Measurements from ENCODE around the gene FRMD5. TPM values are rescaled to one million over a fixed set of nuclear protein-coding genes. Genes with fewer than 3 reads are reported as not detected.
A peak's percentile ranks its signal among the peaks of the same experiment; 100 is the strongest.

Gene FRMD5
- total RNA-seq, 4 donors from 2014 or later, result 0.24 to 0.94 (median 0.67) TPM; not detected in 1

DNA sequence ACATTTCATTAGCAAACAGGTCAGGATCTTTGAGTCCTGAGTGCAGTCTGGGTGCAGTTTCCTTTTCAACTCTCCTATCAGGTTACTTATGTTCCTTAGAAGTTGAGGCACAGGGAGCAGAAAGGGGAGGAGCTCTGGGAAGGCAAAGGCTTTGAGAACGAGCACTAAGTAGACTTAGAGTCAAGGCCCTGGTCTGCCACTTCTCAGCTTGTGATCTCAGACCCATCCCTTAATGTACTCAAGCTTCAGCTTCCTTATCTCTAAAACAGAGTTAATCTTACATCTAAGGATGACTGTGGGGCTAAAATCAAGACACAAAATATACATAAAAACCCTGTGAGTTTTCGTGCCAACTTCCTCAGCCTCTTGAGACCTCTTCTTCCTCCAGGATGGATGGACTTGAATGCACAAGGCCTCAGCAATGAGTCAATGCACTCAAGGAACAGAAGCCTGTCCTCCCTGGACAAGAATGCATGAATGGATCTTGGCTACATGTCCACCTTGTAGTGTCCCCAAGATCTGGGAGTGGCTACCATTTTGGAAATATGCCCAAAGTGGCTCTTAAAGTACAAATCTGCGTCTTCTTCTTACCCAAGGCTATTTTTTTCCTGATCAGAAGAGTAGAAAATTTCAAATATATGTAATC lies 263.2 kb downstream of the FRMD5 start:
- Histone ChIP-seq H3K4me1 (peaks cover 33 to 46% of the 10 kb centered on the region in 2 donors), H3K4me3 (replicated peaks in 1 of 3) (no peak overlapping the region), H3K36me3 (no peaks in the 10 kb centered on the region), H3K27ac (peak overlapping the region; percentile 35 to 80 (median 73)), H3K9me3 (no peaks in the 10 kb centered on the region), H3K27me3 (no peaks in the 10 kb centered on the region)
- DNase-seq, result peak; percentile 63 to 66
- WGBS, 2 donors, result 28 to 30% methylated on average over 3 of the region's 3 CpGs
- TF ChIP-seq, protein P1, sequence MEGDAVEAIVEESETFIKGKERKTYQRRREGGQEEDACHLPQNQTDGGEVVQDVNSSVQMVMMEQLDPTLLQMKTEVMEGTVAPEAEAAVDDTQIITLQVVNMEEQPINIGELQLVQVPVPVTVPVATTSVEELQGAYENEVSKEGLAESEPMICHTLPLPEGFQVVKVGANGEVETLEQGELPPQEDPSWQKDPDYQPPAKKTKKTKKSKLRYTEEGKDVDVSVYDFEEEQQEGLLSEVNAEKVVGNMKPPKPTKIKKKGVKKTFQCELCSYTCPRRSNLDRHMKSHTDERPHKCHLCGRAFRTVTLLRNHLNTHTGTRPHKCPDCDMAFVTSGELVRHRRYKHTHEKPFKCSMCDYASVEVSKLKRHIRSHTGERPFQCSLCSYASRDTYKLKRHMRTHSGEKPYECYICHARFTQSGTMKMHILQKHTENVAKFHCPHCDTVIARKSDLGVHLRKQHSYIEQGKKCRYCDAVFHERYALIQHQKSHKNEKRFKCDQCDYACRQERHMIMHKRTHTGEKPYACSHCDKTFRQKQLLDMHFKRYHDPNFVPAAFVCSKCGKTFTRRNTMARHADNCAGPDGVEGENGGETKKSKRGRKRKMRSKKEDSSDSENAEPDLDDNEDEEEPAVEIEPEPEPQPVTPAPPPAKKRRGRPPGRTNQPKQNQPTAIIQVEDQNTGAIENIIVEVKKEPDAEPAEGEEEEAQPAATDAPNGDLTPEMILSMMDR (IDR thresholded peaks at IDR 0.05), result no peak
- TF ChIP-seq POLR2A (IDR thresholded peaks at IDR 0.05), result no peak
- intact Hi-C loops (cut with DNase I), result no loop called here

DNA sequence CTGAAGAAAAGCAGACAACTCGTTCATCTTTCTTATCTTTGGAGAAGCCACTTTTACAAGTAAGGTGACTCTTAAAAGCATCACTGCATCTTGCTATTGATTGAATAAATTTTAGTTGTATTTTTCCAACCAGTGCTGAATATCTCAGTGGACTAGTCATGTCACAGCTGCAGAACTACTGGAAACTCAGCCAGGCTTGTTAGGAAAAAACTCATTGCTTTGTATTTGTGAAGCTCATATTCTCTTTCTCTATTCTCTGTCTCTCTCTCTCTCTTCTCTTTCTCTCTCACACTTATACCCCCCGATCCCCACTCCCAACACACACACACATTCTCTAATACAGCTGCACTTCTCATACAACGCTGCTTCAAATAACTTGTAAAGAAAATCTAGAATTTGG lies 264.0 kb downstream of the FRMD5 start:
- TF ChIP-seq, protein P1 (IDR thresholded peaks at IDR 0.05), result no peak
- TF ChIP-seq POLR2A (IDR thresholded peaks at IDR 0.05), result no peak
- Histone ChIP-seq H3K27me3 (no peaks in the 10 kb centered on the region), H3K9me3 (no peaks in the 10 kb centered on the region), H3K36me3 (no peaks in the 10 kb centered on the region), H3K4me3 (replicated peaks in 1 of 3) (no peak overlapping the region), H3K27ac (peak overlapping the region in 1 of 3 donors; percentile 1), H3K4me1 (peaks cover 33 to 46% of the 10 kb centered on the region in 2 donors)
- no peak for DNase-seq
- WGBS, 2 donors, result 75 to 79% methylated on average over 3 of the region's 3 CpGs
- intact Hi-C loops (cut with DNase I), result no loop called here

DNA sequence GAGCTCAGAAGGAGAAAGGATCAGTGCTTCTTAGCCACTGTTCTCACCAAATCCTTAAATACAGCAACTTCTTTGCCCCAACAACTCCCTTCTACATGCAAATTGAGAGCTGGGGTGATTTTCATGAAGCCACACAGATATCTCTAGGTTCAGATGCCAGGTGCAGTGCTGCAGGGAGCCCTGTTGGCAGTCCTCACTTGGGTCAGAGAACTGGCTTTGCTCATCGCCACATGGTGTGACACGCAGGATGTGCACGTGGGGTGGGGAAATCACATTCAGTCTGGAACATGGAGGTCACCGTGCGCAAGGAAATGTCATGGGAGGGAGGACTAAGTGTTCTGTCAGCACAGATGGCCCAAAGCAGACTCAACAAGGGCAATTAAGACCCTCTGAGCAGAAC lies 264.5 kb downstream of the FRMD5 start:
- Histone ChIP-seq H3K27me3 (no peaks in the 10 kb centered on the region), H3K4me3 (replicated peaks in 1 of 3) (no peak overlapping the region), H3K4me1 (peaks cover 33 to 46% of the 10 kb centered on the region in 2 donors), H3K9me3 (no peaks in the 10 kb centered on the region), H3K36me3 (no peaks in the 10 kb centered on the region), H3K27ac (peak overlapping the region in 2 of 3 donors; percentile 1 to 7)
- TF ChIP-seq, protein P1 (IDR thresholded peaks at IDR 0.05), result no peak
- TF ChIP-seq POLR2A (IDR thresholded peaks at IDR 0.05), result no peak
- no peak for DNase-seq
- intact Hi-C loops (cut with DNase I), result no loop called here
- WGBS, 2 donors, result 86 to 94% methylated on average over 5 of the region's 5 CpGs

DNA sequence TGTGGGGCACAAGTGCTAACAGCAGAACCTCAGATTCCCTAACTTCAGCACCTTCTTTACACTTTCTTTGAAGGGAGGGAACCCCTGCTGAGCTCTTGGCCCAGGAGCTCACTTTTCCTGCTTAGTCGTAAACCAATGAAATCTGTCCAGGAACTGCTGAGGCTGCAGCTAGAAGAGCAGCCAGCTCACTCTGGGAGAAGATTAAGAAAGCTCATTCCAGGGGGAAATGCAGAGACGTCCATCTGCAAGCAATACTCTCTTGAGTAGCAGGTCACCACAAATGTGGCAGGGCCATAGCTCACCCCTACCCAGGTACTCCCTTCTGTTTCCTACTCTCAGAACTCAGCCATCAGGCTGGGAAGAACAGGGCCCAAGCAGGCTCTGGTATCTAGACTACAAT lies 265.0 kb downstream of the FRMD5 start:
- WGBS, 2 donors, result 14 to 18% methylated on average over 2 of the region's 2 CpGs
- TF ChIP-seq, protein P1 (IDR thresholded peaks at IDR 0.05), result no peak
- no peak for TF ChIP-seq POLR2A (IDR thresholded peaks at IDR 0.05)
- H3K36me3 ChIP-seq, result no peaks in the 10 kb centered on the region
- no peaks in the 10 kb centered on the region for H3K9me3 ChIP-seq
- H3K27ac ChIP-seq, result peak overlapping the region in 2 of 3 donors; percentile 7 to 39
- H3K4me3 ChIP-seq (replicated peaks in 1 of 3), result no peak overlapping the region
- peaks cover 33 to 46% of the 10 kb centered on the region in 2 donors for H3K4me1 ChIP-seq
- no peaks in the 10 kb centered on the region for H3K27me3 ChIP-seq
- peak; percentile 53 to 59 for DNase-seq
- intact Hi-C loops (cut with DNase I), result no loop called here

DNA sequence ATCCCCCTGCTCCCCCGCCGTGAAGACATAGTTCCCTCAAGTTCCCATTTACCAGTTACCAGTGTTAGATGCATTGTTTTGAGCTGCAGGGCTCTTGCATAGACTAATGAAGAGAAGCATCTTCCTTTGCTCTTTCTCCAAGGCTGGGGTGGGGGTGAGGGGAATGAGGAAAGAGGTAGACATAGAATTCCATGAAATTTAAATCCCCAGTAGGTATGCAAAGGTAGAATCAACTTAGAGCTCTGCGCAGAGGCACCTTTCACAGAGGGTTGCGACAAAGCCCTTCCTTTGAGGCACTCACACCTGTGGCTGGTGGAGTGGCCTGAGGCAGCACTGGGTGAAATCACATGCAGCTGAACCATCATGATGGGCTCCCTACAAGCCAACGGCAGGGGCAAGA lies 266.9 kb downstream of the FRMD5 start:
- H3K4me1 ChIP-seq, result peaks cover 33 to 37% of the 10 kb centered on the region in 2 donors
- DNase-seq, result no peak
- 77 to 84% methylated on average over 5 of the region's 5 CpGs for WGBS, 2 donors
- intact Hi-C loops (cut with DNase I), result no loop called here
- H3K4me3 ChIP-seq (replicated peaks in 1 of 3), result no peak overlapping the region
- H3K36me3 ChIP-seq, result no peaks in the 10 kb centered on the region
- TF ChIP-seq, protein P1 (IDR thresholded peaks at IDR 0.05), result no peak
- TF ChIP-seq POLR2A (IDR thresholded peaks at IDR 0.05), result no peak
- no peaks in the 10 kb centered on the region for H3K27me3 ChIP-seq
- no peaks in the 10 kb centered on the region for H3K9me3 ChIP-seq
- no peak overlapping the region for H3K27ac ChIP-seq
